Stimulated activated CD8-positive, alpha-beta memory T cell treated with anti-CD3 and anti-CD28 coated beads, Interleukin-12 subunit alpha, Interleukin-12 subunit beta, amount 100 ng/mL, for 4 hours (primary cell): Measurements from ENCODE around the gene SLC12A6.

Experiments
- DNase-seq: peaks from one replicate; pipeline ENCODE4 v3.0.0-alpha.2; 2020; ENCODE audit warnings: low read depth

Gene SLC12A6

GRCh38 chr15:34330279-34330678 is 7.3 kb downstream of the SLC12A6 start:
- DNase-seq: no peak

GRCh38 chr15:34329006-34329405 is 8.6 kb downstream of the SLC12A6 start:
- DNase-seq: no peak

DNA sequence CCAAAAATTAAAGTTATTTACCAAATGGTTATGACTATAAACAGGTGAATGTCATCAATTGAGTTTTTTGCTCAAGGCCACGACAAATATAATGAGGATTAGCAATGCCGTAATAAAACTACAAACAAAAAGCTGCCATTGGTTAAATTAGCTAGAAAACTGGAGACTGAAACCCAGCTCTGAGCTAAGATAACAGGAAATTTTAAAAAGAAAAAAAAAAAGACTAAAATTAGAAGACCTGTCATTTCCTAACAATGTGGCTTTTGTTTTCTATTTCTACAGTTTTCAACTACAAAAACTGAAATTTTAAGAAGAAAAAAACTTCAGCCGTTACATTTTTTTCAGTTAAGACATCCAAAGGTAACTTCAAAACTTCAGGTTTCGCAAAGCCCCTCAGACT is 9.7 kb downstream of the SLC12A6 start:
- no peak for DNase-seq

DNA sequence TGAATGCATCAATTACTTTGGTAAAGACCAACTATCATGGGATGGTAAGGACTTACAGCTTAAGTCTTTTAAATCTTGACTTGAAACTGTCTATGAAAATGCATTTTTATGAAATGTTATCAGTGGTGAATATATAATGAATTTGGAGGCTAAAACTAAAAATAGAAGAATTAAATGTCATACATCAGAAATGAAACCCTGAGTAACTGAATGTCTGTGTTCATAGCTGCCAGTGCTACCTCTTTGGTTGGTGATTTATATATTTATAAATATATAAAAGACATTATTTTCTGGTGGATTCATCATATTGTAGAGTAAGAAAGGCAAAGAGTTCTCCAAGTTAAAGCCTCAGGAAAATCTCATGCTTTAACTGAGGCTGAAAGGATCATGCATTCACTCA is 12.2 kb downstream of the SLC12A6 start:
- no peak for DNase-seq

- no peak for DNase-seq
Observed at GRCh38 chr15:34324933-34325332, 12.6 kb downstream of the SLC12A6 start.

GRCh38 chr15:34323217-34323616 is 14.4 kb downstream of the SLC12A6 start:
- no peak for DNase-seq

DNA sequence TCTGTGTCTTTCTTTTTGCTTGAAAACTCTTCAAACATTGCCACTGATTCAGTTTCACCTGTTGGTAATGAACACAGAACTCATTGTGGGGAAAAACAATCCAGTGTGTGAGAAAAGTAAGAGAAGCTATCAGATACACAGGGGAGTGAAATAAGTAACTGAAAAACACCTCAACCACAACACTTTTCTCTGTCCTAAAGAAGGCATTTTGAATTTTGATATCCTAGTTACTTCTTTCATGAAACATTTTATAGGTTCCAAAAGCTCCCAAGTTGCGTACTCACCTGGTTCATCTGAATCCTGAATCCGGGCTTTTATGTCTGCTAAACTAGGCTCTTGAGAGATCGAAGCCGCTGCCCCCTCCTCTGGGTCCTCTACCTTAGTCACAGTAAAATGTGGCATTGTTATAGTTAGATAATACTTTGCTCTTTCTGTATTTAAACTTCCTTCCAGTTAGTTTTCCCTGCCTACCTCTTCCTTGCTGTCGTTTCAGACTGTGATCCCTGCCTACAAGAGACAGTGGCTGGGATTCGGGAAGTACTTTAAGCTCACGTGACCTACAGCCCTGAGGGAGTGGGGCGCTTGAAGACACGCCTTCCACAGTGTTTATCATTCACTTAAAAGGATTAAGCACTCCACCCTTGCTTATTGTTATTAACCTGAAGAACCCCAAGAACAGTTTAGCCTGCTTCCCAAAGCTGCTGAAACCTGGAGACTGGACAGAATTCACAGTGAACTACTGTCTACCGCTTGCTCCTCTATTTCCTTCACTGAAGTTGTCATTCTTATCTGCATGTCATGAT is 19.1 kb downstream of the SLC12A6 start:
- DNase-seq: no peak

DNA sequence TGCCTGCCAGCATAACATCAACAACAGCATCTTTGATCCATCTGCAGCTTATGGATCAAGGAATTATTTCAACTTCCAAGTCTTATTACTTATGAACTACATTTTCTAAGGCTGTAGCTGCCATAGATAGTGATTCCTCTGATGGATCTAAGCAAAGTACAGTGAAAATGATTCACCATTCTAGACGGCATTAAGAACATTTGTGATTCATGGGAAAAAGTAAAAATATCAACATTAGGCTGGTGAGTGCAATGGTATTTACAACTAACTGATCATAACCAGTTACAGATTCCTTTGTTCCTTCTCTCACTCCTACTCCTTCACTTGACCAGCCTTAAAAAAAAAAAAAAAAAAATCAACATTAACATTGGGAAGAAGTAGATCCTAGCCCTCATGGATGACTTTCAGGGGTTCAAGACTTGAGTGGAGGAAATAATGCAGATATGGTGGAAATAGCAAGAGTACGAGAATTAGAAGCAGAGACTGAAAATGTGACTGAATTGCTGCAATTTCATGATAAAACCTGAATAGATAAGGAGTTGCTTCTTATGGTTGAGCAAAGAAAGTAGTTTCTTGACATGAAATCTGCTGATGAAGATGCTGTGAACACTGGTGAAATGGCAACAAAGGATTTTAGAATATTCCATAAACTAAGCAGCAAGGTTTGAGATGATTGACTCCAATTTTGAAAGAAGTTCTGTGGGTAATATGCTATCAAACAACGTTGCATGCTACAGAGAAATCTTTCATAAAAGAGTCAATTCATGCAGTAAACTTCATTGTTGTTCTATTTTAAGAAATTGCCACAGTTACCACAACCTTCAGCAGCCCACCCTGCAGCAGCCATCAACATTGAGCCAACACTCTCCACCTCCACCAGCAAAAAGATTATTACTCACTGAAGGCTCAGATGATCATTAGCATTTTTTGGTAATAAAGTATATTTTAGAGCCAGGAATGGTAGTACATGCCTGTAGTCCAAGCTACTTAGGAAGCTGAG is 22.8 kb downstream of the SLC12A6 start:
- no peak for DNase-seq

DNA sequence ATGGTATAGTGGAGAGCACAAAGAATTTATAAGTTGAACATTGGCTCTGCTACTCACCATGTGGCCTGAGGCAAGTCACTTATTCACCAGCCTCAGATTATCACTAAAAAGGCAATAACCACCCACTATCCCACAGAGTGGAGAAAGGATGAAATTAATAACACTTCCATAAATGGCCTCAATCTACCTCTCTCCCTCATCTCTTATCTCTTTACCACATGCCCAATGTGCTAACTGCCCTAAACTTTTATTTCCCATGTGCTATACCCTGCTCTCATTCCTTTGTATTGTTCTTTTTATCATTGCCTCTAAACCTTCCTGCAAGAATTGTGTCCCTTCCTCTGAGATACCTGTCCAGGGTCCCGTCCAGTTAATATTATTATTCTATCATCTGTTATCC is 26.0 kb downstream of the SLC12A6 start:
- no peak for DNase-seq

- DNase-seq: no peak
Observed at GRCh38 chr15:34304613-34305012, 33.0 kb downstream of the SLC12A6 start.

GRCh38 chr15:34301058-34301457 is 36.5 kb downstream of the SLC12A6 start:
- DNase-seq: no peak

- DNase-seq: no peak
Observed at GRCh38 chr15:34297059-34297458, 40.5 kb downstream of the SLC12A6 start.

DNA sequence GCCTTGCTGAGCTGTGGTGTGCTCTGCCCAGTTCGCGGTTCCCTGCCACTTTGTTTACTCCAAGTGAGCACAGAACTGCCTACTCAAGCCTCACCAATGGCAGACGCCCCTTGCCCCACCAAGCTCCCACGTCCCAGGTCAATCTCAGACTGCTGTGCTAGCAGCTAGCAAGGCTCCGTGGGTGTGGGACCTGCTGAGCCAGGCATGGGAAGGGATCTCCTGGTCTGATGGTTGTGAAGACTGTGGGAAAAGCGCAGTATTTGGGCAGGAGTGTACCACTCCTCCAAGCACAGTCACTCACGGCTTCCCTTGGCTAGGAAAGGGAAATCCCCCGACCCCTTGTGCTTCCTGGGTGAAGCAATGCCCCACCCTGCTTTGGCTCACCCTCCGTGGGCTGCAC is 45.0 kb downstream of the SLC12A6 start:
- DNase-seq: no peak

GRCh38 chr15:34284937-34285336 is 52.6 kb downstream of the SLC12A6 start:
- no peak for DNase-seq

- DNase-seq: no peak
Observed at GRCh38 chr15:34282384-34282783, 55.2 kb downstream of the SLC12A6 start.

DNA sequence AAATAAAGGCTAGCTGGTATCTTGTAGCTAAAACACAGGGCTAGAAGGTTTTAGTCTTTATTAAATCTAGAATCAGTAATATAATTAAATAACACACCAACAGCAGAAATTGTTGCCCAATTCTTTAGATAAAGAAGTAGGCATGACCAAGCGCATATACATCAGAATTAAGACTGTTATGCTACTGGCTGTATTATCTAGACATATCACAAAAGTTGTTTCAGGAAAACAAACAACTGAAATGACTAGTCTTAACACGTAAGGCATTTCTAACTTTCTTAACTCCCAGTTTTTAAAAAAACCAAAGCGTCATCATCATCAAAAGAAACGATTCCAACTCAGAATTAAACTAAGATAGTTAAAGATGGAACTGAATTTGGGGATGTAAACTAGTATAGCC is 57.4 kb downstream of the SLC12A6 start:
- no peak for DNase-seq

DNA sequence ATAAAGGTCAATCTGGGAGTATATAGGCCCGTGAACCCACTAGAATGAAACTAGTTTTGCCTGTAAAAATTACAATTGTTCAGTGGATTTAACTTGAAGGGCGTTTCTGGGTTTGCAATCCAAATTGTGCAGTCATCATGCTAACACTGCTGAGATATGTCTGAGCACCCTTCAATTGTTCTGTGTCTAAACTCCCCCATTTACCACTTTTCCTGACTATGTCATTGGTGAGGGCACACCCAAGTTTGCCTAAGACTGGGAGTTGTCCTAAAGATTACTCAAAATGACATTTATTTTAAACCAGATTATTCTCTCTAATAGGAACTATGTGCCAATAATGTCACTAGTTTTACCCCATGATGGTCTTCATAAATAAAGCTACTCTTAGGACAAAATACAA is 58.2 kb downstream of the SLC12A6 start:
- DNase-seq: no peak

GRCh38 chr15:34275721-34276120 is 61.9 kb downstream of the SLC12A6 start:
- DNase-seq: no peak

GRCh38 chr15:34275154-34275553 is 62.4 kb downstream of the SLC12A6 start:
- DNase-seq: no peak

DNA sequence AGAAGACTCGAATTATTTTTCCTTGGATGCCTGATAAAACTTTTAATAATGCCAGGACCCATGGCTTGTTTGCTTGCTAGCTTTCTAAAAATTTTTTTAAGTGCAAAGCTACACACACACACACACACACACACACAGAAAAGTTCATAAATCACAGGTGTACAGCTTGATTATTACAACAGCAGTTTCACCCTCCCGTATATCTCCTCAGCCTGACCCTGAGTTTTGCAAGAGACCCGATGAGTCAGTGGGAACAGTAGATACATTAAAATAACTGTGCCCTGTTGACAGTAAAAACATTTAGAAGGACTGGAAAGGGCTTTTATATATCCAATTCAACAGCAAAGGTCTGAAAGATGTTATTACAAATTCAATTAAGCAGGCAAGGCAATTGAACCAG is 66.1 kb downstream of the SLC12A6 start:
- DNase-seq: no peak

GRCh38 chr15:34266751-34267150 is 70.8 kb downstream of the SLC12A6 start:
- no peak for DNase-seq

GRCh38 chr15:34264076-34264475 is 73.5 kb downstream of the SLC12A6 start:
- DNase-seq: no peak

GRCh38 chr15:34262362-34262761 is 75.2 kb downstream of the SLC12A6 start:
- no peak for DNase-seq
